IPS DF 4.7 (cell line): ENCODE data around the gene PAFAH1B1.
A peak's percentile ranks its signal among the peaks of the same experiment; 100 is the strongest.
"Not testable (repeated sequence)": the region's sequence is repeated elsewhere in the genome, so short reads cannot be mapped to it uniquely, and the experiment has no call there.

Experiments used
- DNase-seq: peaks from one replicate; pipeline ENCODE4 v3.0.0-alpha.2; 2013; ENCODE audit warnings: low spot score; ENCODE audit errors: extremely low read depth

PAFAH1B1 gene

DNA sequence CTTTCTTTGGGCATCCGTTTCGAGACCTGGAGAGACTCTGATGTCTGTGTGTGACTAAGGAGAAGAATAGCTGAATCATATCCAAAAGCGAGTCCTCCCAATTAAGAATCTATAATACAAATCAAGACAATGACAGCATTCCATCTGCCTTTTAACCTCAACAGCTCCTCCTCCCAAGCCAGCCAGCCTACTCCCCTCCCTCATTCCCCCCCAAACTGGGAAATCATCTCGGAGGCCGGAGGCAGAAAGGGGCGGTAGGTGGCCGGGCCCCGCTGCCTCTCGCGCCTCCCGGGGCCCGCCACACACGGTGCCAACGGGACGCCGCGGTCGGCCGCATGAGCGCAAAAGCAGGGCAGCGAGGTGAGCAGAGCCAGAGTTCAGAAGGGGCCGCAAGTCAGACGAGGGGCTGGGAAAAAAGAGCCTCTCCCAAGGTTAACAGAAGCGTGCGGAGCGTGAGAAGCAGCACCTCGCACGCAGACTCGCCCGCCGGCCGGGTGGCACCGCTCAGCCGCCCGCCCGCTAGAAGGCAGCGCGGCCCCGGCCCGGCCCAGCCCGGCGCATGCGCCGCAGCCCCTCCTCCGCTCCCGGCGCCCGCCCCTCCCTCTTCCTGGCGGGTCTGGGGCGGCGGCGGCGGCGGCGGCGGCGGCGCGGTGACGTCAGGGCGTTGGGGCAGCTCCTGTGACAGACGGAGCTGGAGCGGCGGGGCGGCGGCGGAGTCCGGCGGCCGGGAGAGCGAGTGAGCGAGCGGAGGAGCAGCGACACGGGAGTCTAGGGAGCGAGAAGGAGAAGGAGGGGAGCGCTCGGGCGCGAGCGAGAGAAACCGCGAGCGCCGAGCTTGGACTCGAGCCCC is at the start of gene PAFAH1B1:
PAFAH1B1 (plus strand) TSS at position 684 of the 850 bp plus-strand sequence. CDS start 44,635 bp downstream, outside the sequence.
- no peak for DNase-seq

DNA sequence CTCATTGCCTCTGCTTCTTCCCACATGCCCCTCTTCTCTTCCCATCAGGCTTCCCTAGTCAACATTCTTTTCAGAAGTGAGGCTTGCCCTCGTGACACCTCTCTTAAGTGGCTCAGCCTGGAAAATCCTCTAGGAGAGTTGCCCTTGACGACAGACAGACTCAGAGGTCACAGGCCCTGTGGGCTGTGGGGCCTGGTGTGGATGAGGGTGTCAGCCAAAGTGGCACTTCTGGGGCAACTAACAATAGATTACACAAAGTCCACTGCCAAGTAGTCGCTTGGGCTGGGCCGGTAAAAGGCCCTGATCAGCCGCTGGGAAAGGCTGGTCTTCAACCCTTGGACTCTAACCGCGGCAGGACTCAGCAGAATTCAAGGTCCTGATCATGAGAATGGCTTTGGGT is 48.1 kb upstream of the PAFAH1B1 start:
- no peak for DNase-seq

DNA sequence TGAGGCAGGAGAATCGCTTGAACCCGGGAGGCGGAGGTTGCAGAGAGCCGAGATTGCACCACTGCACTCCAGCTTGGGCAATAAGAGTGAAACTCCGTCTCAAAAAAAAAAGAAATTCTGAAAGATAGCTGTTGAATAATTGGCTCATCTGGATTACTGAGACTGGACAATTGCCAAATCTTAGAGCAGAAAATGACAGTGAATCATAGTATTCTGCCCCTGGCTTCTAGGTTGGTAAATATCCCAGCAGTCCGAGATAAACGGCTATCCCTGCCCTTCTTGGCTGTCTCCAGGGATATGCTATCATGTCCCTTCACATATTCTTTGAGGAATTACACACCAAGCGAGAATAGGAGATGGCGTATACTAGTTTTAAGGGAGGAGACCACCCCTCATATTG is 46.3 kb upstream of the PAFAH1B1 start:
- no peak for DNase-seq

DNA sequence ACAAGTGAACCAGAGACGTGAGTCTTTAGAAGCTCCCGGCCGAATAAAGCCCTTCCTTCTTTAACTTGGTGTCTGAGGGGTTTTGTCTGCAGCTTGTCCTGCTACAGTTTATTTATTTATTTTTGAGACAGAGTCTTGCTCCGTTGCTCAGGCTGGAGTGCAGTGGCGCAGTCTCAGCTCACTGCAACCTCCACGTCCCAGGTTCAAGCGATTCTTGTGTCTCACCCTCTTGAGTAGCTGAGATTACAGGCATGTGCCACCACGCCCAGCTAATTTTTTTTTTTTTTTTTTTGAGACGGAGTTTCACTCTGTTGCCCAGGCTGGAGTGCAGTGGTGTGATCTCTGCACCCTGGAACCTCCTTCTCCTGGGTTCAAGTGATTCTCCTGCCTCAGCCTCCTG is 45.4 kb upstream of the PAFAH1B1 start:
- not testable (repeated sequence) for DNase-seq

DNA sequence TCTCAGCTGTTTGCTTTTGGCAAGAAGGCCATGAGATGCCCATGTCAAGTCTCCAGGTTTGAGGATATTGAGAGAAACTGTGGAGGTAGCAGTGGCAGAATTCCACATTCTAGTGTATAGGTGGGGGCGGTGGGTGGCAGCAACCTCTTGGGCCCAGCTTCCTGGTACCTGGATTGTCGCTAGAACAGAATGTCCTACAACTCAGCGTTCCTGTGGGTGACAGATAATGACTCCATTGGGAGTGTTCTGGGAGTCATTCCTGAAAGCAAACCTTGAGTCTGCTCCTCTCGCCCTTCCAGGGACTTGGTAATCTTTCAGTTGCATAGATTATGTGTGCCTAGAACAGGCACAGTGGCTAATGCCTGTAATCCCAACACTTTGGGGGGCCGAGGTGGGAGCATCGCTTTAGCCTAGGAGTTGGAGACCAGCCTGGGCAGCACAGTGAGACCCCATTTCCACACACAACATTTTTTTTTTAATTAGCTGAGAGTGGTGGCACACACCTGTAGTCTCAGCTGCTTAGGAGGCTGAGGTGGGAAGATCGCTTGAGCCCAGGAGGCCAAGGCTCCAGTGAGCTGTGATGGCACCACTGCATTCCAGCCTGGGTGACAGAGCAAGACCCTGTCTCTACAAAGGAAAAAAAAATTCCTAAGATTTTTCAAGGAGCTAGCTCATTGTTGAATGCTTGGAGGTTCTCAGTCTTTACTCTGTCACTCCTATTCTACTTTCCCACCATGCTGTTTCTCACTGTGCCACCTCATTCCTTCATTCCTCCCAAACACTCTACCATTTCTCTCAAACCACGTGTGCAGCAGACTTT is 43.9 kb upstream of the PAFAH1B1 start:
- no peak for DNase-seq

DNA sequence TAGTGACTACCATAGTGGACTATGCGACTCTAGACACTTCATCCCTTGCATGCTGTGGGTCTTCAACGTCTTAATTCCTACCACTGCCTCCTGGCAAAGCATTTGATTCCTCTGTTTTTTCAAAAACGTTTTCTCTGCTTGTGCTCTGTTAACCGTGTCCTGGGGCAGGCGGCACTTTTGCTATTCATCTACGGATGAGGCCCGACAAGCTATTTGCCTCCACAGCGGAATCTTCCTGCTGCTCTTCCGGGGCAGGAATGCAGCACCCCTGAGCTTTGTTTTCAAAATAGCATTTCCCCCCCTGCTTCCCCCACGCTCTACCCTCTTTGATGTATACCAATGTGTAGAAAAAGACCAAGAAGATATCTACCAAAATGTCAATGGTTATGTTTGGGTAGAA is 42.0 kb upstream of the PAFAH1B1 start:
- peak; percentile 49 for DNase-seq

DNA sequence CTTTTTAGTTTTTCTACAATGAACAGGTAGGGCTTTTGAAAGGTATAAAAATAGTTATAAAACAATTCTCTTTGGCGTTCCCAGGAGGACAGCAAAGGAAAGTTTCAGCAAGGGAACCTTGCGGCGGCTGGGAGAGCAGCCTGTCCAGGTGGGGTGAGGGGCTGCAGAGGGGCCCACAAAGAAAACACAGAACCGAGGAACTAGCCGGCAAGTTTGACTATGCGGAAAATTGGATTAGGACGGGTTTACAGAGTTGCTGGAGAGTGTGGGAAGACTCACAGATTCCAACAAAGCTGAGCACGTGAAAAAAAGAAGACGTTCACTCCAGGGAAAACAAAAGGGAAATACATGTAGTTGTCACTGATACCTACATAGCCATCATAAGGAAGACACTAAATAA is 41.5 kb upstream of the PAFAH1B1 start:
- DNase-seq: no peak

DNA sequence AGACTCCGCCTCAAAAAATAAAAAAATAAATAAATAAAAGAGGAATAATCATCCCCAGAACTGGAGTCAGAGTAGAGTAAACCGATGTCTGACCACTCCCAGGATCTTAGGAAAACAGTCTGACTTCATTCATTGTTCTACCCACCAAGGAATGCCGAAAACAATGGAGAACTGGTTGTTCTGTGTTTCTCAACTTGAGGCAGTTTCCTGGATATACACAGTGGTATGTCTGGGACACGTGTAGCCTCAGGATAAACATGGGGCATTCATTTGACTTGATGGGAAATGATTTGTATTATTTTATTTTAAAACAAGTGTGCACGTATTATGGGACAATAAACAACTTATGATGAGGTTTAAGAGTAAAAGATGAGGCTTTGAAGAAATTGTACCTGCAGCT is 32.8 kb upstream of the PAFAH1B1 start:
- no peak for DNase-seq

DNA sequence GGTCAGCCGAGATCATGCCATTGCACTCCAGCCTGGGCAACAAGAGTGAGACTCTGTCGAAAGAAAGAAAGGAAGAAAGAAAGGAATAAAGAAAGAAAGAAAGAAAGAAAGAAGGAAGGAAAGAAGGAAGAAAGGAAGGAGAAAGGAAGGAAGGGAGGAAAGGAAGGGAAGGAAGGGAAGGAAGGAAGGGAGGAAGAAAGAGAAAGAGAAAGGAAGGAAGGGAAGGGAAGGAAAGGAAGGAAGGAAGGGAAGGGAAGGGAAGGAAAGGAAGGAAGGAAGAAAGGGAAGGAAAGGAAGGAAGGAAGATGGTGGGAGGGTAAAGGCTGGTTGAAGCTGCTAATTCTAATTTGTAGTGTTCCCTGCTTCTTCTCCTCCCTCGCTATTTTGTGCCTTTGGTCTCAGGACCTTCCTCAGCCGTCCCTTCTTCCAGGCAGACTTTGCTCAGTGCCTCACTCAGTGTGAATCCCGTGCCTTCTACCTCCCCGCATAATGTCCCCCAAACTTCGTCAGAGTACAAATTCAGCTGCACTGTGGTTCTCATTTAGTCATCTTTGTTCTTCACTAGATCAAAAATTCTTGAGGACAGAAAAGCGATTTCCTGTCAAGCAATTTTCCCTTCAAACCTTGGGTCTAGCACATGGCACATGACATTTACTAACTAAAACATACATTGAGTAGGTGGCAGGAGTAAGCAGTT is 31.1 kb upstream of the PAFAH1B1 start:
- DNase-seq: no peak

DNA sequence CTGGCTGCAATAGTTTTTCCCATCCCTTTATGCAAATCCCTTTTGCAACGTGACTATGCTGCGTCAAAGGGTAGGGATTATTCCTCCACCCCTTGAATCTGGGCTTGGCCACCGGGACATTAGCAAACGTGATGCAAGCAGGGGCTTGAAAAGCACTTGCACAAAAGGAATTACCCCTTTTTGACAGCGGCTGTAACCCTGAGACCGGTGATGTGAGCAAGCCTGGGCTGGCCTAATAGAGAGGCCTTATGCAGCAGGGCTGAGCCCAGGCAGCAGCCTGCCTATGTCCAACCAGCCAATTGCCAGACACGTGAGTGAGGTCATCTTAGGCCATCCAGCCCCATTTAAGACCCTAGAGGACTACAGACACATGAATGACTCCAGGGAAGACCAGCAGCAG is 30.4 kb upstream of the PAFAH1B1 start:
- no peak for DNase-seq

DNA sequence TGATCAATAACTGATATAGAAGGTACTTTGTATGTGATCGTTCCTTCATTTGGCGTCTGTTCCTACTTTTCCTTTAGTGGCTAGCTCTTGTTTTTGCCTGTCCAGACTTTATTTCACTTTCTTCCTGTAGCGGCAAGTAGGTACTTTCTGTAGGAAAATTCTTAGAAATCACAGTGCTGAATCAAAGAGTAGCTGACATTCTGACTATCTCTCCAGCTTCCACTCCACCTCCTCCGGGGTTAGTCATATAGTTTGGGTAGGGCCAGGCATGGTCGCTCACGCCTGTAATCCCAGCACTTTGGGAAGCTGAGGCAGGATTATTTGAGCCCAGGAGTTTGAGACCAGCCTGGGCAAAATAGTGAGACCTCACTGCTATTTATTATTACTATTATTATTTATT is 29.9 kb upstream of the PAFAH1B1 start:
- DNase-seq: no peak

DNA sequence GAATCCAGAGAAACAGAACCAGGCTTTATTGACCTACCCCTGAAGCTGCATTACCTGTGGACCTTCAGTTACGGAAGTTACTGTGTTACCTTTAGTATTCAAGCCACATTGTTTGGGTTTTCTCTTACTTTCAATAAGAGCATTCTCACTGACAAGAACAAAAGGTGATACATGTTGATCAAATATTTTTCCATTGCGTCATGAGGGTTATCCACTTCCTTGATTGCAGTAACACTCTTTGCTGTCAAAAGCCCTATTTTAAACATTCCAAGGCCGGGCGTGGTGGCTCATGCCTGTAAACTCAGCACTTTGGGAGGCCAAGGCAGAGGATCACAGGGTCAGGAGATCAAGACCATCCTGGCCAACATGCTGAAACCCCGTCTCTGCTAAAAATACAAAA is 28.6 kb upstream of the PAFAH1B1 start:
- DNase-seq: no peak

DNA sequence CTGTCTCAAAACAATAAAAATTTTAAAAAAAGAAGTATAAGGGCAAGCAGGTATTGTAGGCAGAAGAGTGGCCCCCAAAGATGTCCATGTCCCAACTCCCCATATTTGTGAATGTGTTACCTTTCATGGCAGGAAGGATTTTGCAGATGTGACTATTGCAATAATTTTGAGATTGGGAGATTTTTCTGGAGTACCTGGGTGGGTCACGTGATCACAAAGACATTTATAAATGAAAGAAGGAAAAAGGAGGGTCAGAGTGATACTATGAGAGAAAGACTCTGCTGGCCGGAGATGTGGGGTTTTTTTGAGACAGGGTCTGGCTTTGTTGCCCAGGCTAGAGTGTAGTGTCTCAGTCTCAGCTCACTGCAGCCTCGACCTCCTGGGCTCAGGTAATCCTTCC is 27.4 kb upstream of the PAFAH1B1 start:
- DNase-seq: no peak

DNA sequence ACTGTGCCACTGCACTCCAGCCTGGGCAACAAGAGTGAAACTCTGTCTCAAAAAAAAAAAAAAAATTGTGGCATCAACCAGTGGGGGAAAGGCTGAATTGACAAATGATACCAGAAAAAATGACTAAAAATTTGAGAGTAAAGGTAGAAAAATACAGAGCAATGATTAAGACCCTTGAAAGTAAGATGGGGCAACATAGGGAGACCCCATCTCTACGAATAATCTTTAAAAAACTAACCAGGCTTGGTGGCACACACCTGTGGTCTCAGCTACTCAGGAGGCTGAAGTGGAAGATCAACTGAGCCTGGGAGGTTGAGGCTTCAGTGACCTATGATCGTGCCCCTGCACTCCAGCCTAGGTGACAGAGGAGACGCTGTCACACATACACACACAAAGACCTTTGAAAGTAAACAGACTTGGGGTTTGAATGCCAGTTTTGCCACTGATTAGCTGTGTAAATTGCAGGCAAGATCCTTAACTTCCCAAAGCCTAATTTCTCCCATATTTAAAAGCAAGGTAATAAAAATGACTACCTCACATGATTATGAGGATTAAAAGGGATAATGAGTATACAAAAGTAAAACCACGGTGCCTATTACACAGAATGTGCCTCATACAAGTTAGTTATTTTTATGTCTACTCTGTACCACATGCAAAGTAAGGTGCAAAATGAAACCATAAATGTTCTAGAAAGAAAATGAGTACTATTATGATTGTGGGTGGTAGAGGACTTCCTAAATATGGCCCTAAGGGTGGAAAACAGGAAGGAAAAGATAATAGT is 21.7 kb upstream of the PAFAH1B1 start:
- no peak for DNase-seq

DNA sequence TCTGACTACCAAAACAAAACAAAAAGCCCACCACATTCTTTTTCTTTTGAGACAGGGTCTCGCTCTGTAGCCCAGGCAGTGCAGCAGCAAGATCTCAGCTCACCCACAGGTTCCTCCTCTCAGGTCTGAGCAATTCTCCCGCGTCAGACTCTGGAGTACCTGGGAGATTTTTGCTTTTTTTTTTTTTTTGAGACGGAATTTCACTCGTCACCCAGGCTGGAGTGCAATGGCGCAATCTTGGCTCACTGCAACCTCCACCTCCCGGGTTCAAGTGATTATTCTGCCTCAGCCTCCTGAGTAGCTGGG is 21.2 kb upstream of the PAFAH1B1 start:
- not testable (repeated sequence) for DNase-seq

DNA sequence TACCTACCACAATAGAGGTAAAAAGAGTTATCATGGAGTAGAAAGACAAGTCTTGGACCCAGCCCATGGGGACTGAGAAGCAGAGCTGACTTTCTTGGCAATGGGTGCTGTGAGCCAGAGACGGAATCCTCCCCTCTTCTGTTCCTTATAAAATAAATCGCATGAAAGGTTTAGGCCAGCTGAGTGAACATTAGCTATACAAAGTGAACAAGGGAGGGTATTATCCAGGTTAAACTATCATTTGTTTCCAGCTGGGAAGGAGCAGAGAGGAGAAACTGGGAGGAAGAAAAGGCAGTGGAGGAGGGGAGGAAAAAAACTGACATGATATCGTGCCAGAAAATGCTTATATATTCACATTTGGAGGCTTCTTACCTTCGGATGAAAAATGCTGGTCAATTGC is 13.3 kb upstream of the PAFAH1B1 start:
- DNase-seq: no peak

DNA sequence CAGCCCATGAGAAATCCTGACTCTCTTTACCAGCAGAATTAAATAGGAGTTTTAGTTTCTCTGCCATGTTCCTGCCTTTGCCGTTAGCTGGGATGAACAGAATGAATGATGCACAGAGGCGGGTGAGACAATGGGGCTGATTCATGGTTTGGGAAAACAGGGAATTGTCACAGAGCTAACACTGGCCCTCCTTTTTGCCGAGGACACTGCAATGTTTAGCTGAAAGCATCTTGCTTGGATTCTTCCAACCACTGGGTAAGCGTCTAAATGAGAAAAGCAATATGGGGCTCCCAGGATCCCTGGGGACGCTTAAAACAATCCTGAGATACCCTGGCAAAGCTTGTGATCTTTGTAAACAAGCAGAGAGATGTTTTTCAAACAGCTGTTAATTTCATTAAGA is 12.8 kb upstream of the PAFAH1B1 start:
- no peak for DNase-seq

DNA sequence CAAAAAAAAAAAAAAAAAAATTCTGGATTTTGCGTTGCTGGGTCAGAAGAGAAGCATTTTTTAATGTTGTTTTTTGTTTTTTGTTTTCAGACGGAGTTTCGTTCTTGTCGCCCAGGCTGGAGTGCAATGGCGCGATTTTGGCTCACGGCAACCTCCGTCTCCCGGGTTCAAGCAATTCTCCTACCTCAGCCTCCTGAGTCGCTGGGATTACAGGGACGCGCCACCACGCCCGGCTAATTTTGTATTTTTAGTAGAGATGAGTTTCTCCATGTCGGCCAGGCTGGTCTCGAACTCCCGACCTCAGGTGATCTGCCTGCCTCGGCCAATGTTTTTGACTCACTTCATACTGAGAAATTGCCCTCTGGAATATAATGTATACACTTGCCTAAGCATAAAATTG is 11.0 kb upstream of the PAFAH1B1 start:
- DNase-seq: no peak

DNA sequence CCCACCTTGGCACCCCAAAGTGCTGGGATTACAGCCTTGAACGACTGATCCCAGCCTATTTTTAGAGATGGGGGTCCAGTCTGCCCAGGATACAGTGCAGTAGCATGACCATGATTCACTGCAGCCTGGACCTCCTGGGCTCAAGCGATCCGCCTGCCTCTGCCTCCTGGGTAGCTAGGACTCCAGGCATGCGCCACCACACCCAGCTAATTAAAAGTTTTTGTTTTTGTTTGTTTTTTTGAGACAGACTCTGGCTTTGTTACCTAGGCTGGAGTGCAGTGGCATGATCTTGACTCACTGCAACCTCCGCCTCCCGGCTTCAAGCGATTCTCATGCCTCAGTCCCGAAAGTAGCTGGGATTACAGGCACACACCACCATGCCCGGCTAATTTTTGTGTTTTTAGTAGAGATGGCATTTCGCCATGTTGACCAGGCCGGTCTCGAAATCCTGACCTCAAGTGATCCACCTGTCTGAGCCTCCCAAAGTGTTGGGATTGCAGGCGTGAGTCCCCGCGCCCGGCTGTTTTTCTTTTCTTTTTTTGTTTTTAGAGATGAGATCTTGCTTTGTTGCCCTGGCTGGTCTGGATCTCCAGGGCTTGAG is 2.3 kb upstream of the PAFAH1B1 start:
- DNase-seq: no peak

DNA sequence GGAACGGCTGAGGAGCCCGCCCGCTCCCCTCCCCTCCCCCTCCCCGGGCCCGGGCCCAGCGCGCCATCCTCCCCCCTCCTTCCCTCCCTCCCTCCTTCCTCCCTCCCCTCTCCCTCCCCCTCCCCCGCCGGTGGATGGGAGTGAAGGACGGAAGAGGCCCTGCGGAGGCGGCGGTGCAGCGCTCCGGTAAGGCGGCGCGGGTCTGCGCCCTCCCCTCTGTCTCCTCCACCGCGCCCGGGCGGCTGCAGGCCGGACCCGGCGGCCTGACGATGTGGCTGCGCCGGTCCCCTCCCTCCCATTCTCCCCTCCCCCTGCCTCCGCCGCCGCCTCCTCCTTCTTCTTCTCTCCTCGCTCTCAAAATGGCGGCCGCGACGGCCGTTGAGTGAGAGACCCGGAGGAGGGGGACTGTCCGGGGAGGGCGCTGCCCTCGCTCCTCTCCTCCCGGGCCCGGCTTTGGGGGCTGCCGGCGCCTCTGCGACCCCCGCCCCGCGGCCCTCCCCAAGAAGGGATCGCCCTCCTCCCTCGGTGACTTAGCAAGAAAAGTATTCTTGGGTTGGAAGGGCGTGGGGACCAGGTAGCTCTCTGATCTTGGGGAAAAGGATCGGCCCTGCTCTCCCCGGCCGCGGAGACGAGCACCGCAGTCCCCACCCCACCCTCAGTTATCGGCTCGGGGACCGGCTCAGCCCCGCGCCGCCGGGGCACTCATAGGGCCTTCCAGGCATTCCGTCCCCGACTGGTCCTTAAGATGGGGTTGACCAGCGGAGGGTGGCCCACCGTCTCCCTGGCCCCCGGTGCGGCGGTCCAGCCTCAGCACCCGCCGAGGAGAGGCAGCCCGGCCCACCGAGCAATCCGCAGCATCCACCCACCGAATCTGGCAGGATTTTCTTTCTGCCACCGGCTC is 617 bp downstream of the PAFAH1B1 start:
- DNase-seq: no peak
